Measurements from ENCODE around the gene B2M. TPM values are rescaled to one million over a fixed set of nuclear protein-coding genes. Genes with fewer than 3 reads are reported as not detected.

Gene B2M
- total RNA-seq, 1 experiment from 2014 or later, result 81.0 TPM

DNA sequence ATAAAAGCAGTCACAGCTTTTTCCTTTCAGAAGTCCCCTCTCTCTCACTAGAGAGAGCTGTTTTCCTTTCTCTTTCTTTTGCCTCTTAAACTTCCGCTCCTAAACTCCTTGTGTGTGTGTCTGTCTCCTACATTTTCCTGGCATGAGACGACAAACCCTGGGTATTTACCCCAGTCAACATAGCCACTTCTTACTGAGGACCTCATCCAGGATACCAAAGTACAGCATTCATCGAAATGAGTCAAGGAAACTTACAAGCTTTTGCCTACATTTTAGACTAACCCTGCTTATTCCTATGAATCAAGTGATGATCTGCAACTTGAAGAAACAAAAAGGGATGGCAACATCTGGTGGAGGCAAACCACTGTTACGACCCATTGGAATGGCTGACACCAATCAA is 16.9 kb upstream of the B2M start:
- DNase-seq, result no peak
- no CpG with 5 or more reads among the region's 4 CpGs for WGBS (ENCODE audit: extremely low coverage, insufficient read length, low lambda C conversion rate)
- H3K4me1 ChIP-seq (ENCODE audit: insufficient read depth, low read length), result no peaks in the 10 kb centered on the region
- no peak overlapping the region for H2BK12ac ChIP-seq (ENCODE audit: insufficient read length, low read depth, low read length)
- no peaks in the 10 kb centered on the region for H3K9me3 ChIP-seq (ENCODE audit: control insufficient read depth, low read depth, low read length)
- H4K20me1 ChIP-seq (ENCODE audit: control insufficient read depth, insufficient read depth, insufficient read length), result no peaks in the 10 kb centered on the region
- H2BK15ac ChIP-seq (ENCODE audit: low read depth, low read length), result no peak overlapping the region
- no peak overlapping the region for H3K4me2 ChIP-seq (ENCODE audit: insufficient read depth, insufficient read length, low read length)
- no peak overlapping the region for H2BK5ac ChIP-seq (ENCODE audit: insufficient read length, low read length)
- TF ChIP-seq, protein P1, sequence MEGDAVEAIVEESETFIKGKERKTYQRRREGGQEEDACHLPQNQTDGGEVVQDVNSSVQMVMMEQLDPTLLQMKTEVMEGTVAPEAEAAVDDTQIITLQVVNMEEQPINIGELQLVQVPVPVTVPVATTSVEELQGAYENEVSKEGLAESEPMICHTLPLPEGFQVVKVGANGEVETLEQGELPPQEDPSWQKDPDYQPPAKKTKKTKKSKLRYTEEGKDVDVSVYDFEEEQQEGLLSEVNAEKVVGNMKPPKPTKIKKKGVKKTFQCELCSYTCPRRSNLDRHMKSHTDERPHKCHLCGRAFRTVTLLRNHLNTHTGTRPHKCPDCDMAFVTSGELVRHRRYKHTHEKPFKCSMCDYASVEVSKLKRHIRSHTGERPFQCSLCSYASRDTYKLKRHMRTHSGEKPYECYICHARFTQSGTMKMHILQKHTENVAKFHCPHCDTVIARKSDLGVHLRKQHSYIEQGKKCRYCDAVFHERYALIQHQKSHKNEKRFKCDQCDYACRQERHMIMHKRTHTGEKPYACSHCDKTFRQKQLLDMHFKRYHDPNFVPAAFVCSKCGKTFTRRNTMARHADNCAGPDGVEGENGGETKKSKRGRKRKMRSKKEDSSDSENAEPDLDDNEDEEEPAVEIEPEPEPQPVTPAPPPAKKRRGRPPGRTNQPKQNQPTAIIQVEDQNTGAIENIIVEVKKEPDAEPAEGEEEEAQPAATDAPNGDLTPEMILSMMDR (conservative IDR thresholded peaks at IDR 0.05), result no peak
- no peak overlapping the region for H4K8ac ChIP-seq (replicated peaks; ENCODE audit: insufficient read length, low read depth, low read length)
- no peaks in the 10 kb centered on the region for H3K79me1 ChIP-seq (ENCODE audit: insufficient read depth, low read depth, low read length, poor library complexity, severe bottlenecking)
- no peak overlapping the region for H3K27ac ChIP-seq (ENCODE audit: insufficient read length, low read depth, low read length)
- no peak overlapping the region for H3K56ac ChIP-seq (ENCODE audit: insufficient read length, low read depth, low read length)
- H4K91ac ChIP-seq (ENCODE audit: insufficient read length, low read depth, low read length), result no peak overlapping the region
- no peaks in the 10 kb centered on the region for H3K23me2 ChIP-seq (ENCODE audit: insufficient read length, low read depth, low read length, poor library complexity, severe bottlenecking)
- H3K27me3 ChIP-seq (ENCODE audit: insufficient read depth, low read length), result no peaks in the 10 kb centered on the region
- H2BK120ac ChIP-seq (ENCODE audit: low read depth, low read length, poor library complexity, severe bottlenecking), result no peak overlapping the region
- Mint-ChIP-seq H3K4me3 (no peak overlapping the region), H3K4me1 (peaks cover 0 to 5% of the 10 kb centered on the region in 2 experiments; a peak in 2 of 4 replicates), H3K27me3 (ENCODE audit: low read depth) (peaks cover 3% of the 10 kb centered on the region; the same call in 1 of the 2 replicates), H3K36me3 (ENCODE audit: insufficient read depth in 1 of 3, low read depth in 3 of 3) (no peaks in the 10 kb centered on the region), H3K27ac (no peak overlapping the region), H3K9me3 (peaks cover 0 to under 1% of the 10 kb centered on the region in 2 experiments; a peak in 1 of 5 replicates)
- no peak overlapping the region for H2BK20ac ChIP-seq (ENCODE audit: low read depth, low read length, poor library complexity, severe bottlenecking)
- no peak overlapping the region for H2AFZ ChIP-seq (ENCODE audit: low read length)
- no peak overlapping the region for H3T11ph ChIP-seq (ENCODE audit: low read length)
- H3K14ac ChIP-seq (ENCODE audit: insufficient read depth, low read length), result no peak overlapping the region
- no peak overlapping the region for H4K5ac ChIP-seq (ENCODE audit: insufficient read length, low read depth, low read length)
- no peak overlapping the region for H3K23ac ChIP-seq (ENCODE audit: insufficient read length, low read depth, low read length)
- no peak overlapping the region for H3K4ac ChIP-seq (ENCODE audit: low read depth, low read length)
- no peak overlapping the region for H2AK5ac ChIP-seq (ENCODE audit: insufficient read length, low read length)
- no peak overlapping the region for H3K18ac ChIP-seq (ENCODE audit: insufficient read length, low read depth, low read length)
- no peak overlapping the region for H3K9ac ChIP-seq (ENCODE audit: extremely low read depth, insufficient read length, low read length)
- H3K79me2 ChIP-seq (ENCODE audit: insufficient read depth, low read length), result no peaks in the 10 kb centered on the region
